Mesothelial cell of epicardium (in vitro differentiated cells): ENCODE results near the gene NDST4. TPM values are rescaled to one million over a fixed set of nuclear protein-coding genes. Genes with fewer than 3 reads are reported as not detected.

ENCODE experiments used
- DNase-seq, 2 experiments: peaks; one replicate each; pipeline ENCODE4 v3.0.0; 2021; ENCODE audit warnings: low spot score in 2 of 2; ENCODE audit not compliant: unreplicated experiment in 2 of 2
- H3K27ac Mint-ChIP-seq: 2 replicates; pipeline ENCODE4 v1.8.0; 2021; ENCODE audit warnings: mixed read lengths
- H3K27me3 Mint-ChIP-seq: 2 replicates; pipeline ENCODE4 v1.8.0; 2021; ENCODE audit warnings: low read depth, mixed read lengths
- H3K36me3 Mint-ChIP-seq: 2 replicates; pipeline ENCODE4 v1.8.0; 2021; ENCODE audit warnings: mixed read lengths
- H3K4me1 Mint-ChIP-seq: 2 replicates; pipeline ENCODE4 v1.8.0; 2021; ENCODE audit warnings: mixed read lengths
- H3K4me3 Mint-ChIP-seq: 2 replicates; pipeline ENCODE4 v1.8.0; 2021; ENCODE audit warnings: mild to moderate bottlenecking, moderate library complexity, mixed read lengths
- H3K9me3 Mint-ChIP-seq: 2 replicates; pipeline ENCODE4 v1.8.0; 2021; ENCODE audit warnings: mixed read lengths
- CTCF ChIP-seq: fragments of 200-600 bp; sonication (generic); IDR thresholded peaks from one replicate; pipeline ENCODE4 v1.5.0; 2021; ENCODE audit warnings: antibody characterized with exemption; ENCODE audit not compliant: unreplicated experiment
- total RNA-seq: library from RNA; stranded (reverse); gene quantifications from 3 replicates; pipeline ENCODE4 v1.2.1, GENCODE V29; 2021

The NDST4 gene
- total RNA-seq, 1 donor from 2014 or later = 0.09 TPM

DNA sequence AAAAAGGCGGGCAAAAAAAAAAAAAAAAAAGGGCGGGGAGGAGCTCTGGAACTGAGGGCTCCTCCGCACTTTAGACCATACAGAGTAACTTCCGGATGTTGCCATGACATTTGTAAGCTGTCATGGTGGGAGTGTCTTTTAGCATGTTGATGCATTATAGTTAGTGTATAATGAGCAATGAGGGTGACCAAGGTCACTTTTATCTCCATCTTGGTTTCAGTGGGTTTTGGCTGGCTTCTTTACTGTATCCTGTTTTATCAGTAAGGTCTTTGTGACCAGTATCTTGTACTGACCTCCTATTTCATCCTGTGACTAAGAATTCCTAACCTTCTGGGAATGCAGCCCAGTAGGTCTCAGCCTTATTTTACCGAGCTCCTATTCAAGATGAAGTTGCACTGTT, 321.4 kb downstream of the NDST4 start:
- DNase-seq = no peak
- H3K27ac Mint-ChIP-seq = no peak overlapping the region
- H3K4me1 Mint-ChIP-seq = no peaks in the 10 kb centered on the region
- no peaks in the 10 kb centered on the region for H3K27me3 Mint-ChIP-seq
- H3K36me3 Mint-ChIP-seq = no peaks in the 10 kb centered on the region
- peaks cover 8% of the 10 kb centered on the region for H3K9me3 Mint-ChIP-seq
- no peak for TF ChIP-seq CTCF
- no peak overlapping the region for H3K4me3 Mint-ChIP-seq

- TF ChIP-seq CTCF = no peak
- peaks cover 8% of the 10 kb centered on the region for H3K9me3 Mint-ChIP-seq
- H3K4me1 Mint-ChIP-seq = peaks cover 19% of the 10 kb centered on the region
- no peak overlapping the region for H3K4me3 Mint-ChIP-seq
- no peak overlapping the region for H3K27ac Mint-ChIP-seq
- H3K27me3 Mint-ChIP-seq = peaks cover 1% of the 10 kb centered on the region
- DNase-seq = no peak
- no peaks in the 10 kb centered on the region for H3K36me3 Mint-ChIP-seq
Measured at GRCh38 chr4:114785570-114785969, 327.9 kb downstream of the NDST4 start.

- DNase-seq = no peak
Measured at GRCh38 chr4:114783215-114783595, 330.2 kb downstream of the NDST4 start.

DNA sequence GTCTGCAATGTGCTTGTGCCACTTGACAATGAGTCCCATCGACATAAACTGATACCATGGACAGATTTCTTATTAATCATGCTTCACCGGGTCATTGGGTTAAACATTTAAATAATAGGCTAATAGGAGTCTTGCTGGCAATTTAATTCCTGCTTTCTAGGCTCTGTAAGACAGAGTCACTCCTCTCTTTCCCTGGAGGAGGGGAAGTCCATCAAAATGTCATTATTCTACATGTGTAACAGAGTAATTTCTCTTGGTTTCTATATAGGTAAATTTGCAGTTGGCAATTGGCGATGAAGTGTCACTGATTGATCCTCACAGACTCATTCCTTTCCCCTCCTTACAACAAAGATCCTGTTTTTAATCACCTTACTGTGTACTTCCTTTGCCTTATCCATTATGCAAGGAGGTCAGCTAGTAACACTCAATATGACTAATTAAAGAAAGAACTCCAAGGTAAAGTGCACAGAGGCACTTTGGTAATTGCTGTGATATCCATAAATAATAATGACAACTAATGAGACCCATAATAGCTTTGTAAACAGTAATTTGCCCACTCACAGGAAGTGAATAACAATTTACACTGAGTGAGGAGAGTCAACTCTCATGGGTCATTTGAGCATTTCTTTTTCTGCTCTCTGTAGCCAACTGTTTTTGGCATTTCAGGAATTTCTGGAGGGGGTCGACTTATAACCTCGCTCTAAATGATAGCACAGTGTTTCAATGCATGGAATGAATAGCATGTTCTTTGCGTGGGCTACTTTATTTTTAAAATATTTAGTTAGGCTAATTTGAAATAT, 330.8 kb downstream of the NDST4 start:
- peaks cover 1% of the 10 kb centered on the region for H3K27me3 Mint-ChIP-seq
- no peaks in the 10 kb centered on the region for H3K36me3 Mint-ChIP-seq
- H3K27ac Mint-ChIP-seq = peak overlapping the region; percentile 10
- H3K9me3 Mint-ChIP-seq = peaks cover 8% of the 10 kb centered on the region
- TF ChIP-seq CTCF = no peak
- H3K4me3 Mint-ChIP-seq = no peak overlapping the region
- peaks cover 19% of the 10 kb centered on the region for H3K4me1 Mint-ChIP-seq
- DNase-seq = no peak

More at GRCh38 chr4:114783215-114783595, 330.2 kb downstream of the NDST4 start:
- H3K27me3 Mint-ChIP-seq = peaks cover 1% of the 10 kb centered on the region
- no peaks in the 10 kb centered on the region for H3K36me3 Mint-ChIP-seq
- peaks cover 14% of the 10 kb centered on the region for H3K9me3 Mint-ChIP-seq
- no peak for TF ChIP-seq CTCF
- H3K4me1 Mint-ChIP-seq = peaks cover 19% of the 10 kb centered on the region
- H3K27ac Mint-ChIP-seq = peak overlapping the region; percentile 9
- H3K4me3 Mint-ChIP-seq = no peak overlapping the region

- no peak for TF ChIP-seq CTCF
- H3K36me3 Mint-ChIP-seq = no peaks in the 10 kb centered on the region
- DNase-seq = no peak
- H3K27me3 Mint-ChIP-seq = no peaks in the 10 kb centered on the region
- H3K27ac Mint-ChIP-seq = no peak overlapping the region
- peaks cover 6% of the 10 kb centered on the region for H3K9me3 Mint-ChIP-seq
- H3K4me1 Mint-ChIP-seq = peaks cover 19% of the 10 kb centered on the region
- H3K4me3 Mint-ChIP-seq = no peak overlapping the region
Measured at GRCh38 chr4:114780205-114780604, 333.2 kb downstream of the NDST4 start.
